ENCODE measurements around the gene ITGB8.

The ITGB8 gene

GRCh38 chr7:20435305-20435704 is 104.6 kb downstream of the ITGB8 start:
- no peak for DNase-seq

- no peak for DNase-seq
These were observed 107.5 kb downstream of the ITGB8 start for GRCh38 chr7:20438248-20438647.

GRCh38 chr7:20438694-20439376 is 108.1 kb downstream of the ITGB8 start:
- no peak for DNase-seq

- DNase-seq, result no peak
These were observed 108.9 kb downstream of the ITGB8 start for GRCh38 chr7:20439416-20440185.

- DNase-seq, result no peak
These were observed 109.9 kb downstream of the ITGB8 start for GRCh38 chr7:20440472-20441105.

GRCh38 chr7:20441346-20441745 is 110.6 kb downstream of the ITGB8 start:
- no peak for DNase-seq

GRCh38 chr7:20441991-20442441 is 111.3 kb downstream of the ITGB8 start:
- no peak for DNase-seq

GRCh38 chr7:20442951-20443350 is 112.3 kb downstream of the ITGB8 start:
- no peak for DNase-seq

GRCh38 chr7:20444030-20444800 is 113.5 kb downstream of the ITGB8 start:
- DNase-seq, result no peak

- no peak for DNase-seq
These were observed 116.4 kb downstream of the ITGB8 start for GRCh38 chr7:20447021-20447650.

GRCh38 chr7:20449176-20449575 is 118.5 kb downstream of the ITGB8 start:
- no peak for DNase-seq

- no peak for DNase-seq
These were observed 119.8 kb downstream of the ITGB8 start for GRCh38 chr7:20450536-20450935.

- DNase-seq, result peak; percentile 29
These were observed 123.5 kb downstream of the ITGB8 start for GRCh38 chr7:20454202-20454601.

- DNase-seq, result no peak
These were observed 126.0 kb downstream of the ITGB8 start for GRCh38 chr7:20456701-20457100.

GRCh38 chr7:20458521-20458920 is 127.8 kb downstream of the ITGB8 start:
- no peak for DNase-seq

- DNase-seq, result no peak
These were observed 128.7 kb downstream of the ITGB8 start for GRCh38 chr7:20459419-20459818.

- no peak for DNase-seq
These were observed 134.2 kb downstream of the ITGB8 start for GRCh38 chr7:20464891-20465290.
